ENCODE measurements around the gene KCNQ1.

KCNQ1 gene

DNA sequence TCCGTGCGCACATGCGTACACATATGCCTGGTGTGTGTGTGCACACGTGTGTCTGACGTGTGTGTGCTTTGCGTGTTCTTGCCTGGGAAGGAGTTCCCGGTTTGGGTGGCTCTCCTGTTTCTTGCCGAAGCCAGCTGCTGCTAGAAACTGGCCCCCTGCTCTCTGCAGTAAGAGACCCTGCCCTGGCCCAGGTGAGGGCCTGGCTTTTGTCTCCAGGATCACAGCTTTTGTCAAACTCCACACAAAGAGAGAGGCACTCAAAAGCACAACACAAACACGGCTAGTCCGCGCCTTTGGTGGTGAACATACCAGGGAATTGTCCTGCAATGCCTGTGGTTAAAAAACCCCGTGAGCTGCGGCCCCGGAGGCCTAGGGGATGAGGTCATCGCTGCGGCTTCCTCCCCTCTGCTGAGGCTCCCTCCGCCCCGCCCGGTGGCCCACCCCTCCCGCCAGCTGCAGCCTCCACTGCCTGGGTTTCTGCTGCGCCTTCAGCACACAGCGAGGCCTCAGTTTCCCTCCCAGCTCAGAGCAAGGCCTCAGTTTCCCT is 88.9 kb downstream of the KCNQ1 start:
- TF ChIP-seq, protein P1, sequence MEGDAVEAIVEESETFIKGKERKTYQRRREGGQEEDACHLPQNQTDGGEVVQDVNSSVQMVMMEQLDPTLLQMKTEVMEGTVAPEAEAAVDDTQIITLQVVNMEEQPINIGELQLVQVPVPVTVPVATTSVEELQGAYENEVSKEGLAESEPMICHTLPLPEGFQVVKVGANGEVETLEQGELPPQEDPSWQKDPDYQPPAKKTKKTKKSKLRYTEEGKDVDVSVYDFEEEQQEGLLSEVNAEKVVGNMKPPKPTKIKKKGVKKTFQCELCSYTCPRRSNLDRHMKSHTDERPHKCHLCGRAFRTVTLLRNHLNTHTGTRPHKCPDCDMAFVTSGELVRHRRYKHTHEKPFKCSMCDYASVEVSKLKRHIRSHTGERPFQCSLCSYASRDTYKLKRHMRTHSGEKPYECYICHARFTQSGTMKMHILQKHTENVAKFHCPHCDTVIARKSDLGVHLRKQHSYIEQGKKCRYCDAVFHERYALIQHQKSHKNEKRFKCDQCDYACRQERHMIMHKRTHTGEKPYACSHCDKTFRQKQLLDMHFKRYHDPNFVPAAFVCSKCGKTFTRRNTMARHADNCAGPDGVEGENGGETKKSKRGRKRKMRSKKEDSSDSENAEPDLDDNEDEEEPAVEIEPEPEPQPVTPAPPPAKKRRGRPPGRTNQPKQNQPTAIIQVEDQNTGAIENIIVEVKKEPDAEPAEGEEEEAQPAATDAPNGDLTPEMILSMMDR (IDR thresholded peaks at IDR 0.05), result no peak

DNA sequence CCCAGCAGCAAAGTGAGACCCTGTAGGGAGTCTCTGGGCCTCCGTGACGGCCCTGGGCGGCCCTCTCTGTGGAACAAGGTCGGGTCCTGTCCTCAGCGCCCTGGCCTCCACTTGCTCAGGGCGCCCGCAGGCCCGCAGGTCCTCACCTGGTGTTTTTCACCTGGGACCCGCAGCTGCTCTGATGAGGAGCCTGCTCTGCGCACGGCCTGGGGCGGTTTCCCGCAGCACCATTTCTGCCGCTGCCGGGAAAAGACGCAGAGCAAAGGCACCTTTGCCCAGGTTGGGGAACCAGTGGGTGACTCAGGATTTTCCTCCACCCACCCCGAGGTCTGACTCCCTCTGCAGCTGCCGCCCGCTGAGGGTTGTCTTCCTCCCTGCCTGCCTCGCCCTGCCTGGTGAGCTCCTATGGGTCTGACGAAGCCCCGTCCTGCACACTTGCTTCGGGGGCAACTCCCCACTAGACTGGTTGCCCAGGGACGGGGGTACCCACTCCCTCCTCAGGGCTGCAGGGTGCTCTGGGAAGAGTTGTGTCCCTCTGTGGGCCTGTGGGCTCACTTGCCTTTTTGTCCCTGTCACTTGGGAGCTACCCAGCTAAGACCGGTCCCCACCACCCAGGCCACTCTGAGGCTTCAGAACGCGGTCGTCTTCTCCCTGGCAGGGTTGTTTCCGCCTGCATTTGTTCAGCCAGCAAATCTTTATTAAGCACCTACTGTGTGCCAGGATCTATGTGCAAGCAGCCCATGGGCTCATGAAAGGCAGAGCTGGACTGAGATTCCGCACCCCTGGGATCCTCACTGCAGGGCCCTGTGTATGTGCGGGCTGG is 89.5 kb downstream of the KCNQ1 start:
- TF ChIP-seq, protein P1 (IDR thresholded peaks at IDR 0.05), result no peak

DNA sequence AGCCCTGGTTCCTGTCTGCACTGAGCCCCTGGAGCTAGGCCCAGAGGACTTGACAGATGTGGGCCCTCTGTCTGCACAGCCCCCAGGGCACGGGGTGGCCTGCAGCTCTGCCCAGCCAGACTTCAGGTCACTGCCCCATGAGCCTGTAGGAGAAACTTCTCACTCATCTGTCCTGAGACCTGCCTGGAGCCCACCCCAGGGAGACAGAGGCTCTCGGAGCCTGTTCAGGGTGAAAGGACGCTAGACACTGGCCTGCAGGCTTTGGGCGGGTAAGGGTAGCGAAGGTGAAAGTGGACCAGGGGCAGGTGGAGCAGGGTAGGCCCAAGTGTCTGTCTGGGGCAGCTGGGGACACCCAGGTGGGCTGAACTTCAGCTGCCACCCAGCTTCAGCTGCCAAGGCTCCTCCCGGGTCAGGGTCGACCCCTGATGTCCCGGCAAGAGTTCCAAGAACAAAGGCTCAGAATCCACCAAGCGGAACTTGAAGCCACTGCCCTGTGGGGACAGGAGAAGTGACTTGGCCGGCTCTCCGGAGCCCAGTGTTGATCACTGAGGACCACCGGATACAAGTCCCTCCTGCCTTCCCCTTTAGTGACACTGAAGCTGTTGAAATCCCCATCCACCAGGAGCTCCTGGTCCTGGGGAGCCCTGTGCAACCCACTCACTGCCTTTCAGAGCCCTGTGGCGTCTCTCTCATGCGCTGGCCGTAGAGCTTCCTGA is 90.3 kb downstream of the KCNQ1 start:
- TF ChIP-seq, protein P1 (IDR thresholded peaks at IDR 0.05), result no peak

DNA sequence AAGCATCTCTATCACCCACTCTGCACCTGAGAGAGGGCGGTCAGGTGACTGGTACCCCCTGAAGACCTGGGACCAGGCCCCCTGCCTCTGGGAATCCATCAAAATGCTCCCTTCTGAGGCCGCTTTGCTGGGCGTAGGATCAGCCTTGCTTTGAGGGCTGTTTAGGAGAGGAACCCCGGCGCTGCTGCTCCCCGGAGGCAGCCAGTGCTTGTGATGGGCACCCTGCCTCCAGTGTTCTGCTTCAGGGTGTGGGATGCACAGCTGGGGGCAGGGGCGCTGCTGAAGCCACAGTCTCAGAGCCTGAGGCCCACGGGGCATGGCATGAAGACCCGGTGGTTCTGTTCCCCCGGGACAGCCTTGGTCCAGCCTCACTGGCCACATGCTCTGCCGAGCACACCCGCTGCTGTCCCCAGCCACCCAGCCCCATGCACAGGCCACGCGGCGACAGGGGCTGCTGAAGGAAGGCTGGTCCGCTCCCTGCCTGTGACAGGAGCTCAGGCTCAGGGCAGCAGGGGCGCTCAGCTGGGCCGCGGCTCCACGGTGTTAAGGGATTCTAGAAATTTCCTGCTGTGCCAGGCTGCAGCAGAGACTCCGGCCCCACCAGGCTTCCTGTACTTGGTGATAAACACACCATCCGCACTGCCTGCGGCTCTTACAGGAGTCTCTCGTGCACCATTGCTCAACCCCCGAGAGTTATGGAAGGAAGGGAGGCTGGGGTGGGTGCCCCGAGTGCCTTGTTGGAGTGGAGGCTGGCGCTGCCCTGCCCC is 91.0 kb downstream of the KCNQ1 start:
- TF ChIP-seq, protein P1 (IDR thresholded peaks at IDR 0.05), result no peak

DNA sequence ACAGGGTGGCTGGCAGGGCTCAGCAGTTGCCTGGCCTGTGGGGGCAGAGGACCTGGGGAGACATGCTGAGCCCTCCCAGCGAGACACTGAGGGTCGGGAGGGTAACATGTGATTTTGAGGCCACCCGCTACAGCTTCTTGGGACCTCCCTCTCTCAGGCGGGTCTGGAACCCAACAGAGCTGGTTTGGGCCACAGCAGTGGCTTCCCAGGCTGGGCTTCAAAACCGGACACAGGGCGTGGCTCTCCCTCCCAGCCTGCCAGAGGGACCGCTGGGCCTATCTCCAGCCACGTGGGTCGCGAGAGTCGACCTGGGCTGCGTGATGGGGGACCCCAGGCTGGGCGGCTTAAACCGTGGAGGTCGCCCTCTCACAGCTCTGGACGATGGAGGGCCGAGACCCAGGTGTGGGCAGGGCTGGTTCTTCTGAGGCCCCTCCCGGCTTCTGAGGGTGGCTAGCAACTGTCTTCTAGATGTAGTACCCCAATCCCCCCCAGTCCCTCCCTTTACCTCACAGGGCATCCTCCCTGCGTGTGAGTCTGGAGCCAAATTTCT is 91.7 kb downstream of the KCNQ1 start:
- TF ChIP-seq, protein P1 (IDR thresholded peaks at IDR 0.05), result no peak

DNA sequence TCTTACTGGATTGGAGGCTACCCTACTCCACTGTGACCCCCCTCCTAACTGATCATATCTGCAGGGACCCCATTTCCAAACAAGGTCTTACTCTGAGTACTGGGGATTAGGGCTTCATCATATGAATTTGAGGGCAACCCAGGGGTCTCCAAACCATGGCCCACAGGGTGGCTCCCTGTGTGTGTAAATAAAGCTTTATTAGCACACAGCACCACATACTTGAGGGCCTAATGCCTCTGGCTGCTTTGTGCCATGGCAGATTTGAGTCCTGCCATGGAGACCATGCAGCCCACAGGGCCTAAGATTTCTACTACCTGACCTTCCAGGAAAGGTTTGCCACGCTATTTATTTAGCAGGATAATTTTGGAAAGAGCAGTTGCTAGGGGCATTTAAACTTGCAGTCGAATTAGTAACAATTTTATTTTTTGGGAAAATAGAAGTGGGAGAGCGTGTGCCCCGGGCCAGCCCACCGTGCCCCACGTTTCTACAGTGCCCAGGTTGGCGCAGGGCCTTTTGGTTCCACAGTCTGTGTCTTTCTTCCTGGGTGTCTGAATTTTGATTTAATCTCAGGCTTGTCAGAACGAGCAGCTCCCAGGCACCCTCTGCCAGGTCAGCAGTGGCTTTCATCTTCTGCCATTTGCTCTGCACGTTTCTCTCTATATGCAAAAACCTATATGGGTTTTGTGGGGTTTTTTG is 92.3 kb downstream of the KCNQ1 start:
- TF ChIP-seq, protein P1 (IDR thresholded peaks at IDR 0.05), result no peak
